GM21360 (cell line): ENCODE data around the gene RASAL2.
"Not testable (repeated sequence)": the region's sequence is repeated elsewhere in the genome, so short reads cannot be mapped to it uniquely, and the experiment has no call there.

Source experiments
- ATAC-seq: cut with Tn5 transposase; IDR thresholded peaks from one replicate; pipeline ENCODE4 v1.9.1; 2021; ENCODE audit warnings: mild to moderate bottlenecking, moderate library complexity; ENCODE audit not compliant: unreplicated experiment

The RASAL2 gene

GRCh38 chr1:178500091-178500770 lies 406.3 kb downstream of the RASAL2 start:
- ATAC-seq, result no peak

DNA sequence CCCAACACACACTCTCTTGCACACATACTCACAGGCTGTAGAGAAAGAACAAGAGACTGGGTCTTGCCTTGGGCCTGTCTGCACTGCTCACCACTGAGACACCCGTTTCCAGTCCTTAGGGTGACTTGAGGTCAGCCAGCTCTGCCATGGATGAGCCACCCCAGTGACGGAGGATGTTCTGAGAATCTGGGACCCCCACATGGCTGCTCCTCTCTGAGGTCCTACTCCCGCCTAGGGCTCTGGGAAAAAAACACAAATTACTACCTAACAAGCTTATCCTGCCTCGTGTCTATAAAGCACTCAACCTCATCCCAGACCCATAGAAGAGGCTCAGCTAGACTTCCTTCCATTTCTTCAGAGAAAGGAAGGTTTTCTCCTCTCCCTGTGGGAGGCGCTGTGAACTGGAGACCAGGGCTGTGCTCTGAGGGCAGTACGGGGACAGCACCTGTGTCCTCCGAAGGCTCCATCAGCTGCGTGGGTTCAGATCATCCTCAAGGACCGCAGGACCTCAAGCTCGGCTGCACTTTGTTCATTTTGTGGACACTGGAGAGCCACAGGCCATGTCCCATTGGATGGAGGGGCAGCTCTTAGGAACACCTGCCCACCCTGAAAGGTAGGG lies 407.1 kb downstream of the RASAL2 start:
- ATAC-seq, result no peak

DNA sequence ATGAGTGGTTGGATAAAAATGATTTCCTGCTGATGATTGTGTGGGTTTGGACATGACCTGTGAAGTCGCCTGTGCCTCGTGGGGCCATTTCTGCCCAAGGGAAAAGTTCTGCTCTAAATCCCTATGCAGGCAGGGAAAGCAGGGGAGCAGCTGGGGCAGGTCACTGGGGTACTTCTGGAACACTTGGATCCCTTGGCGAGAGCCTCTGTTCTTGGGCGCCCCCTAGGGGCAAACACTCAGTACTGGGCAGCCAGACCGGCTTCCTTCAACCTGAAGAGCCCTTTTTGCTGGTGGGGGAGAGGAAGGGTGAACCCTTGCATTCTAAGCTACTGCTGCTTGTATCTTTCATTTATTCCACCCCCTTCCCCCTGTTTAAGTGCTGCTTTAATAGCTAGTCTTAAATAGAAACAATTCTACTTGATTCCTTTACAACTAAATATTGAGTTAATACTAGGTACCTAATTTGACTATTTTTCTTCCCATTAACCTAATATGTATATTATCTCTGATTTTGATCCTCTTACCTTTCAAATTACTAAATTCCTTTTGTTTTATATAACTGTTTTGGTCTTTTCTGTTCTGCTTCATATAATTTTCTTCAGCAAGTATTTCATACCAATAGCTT lies 407.9 kb downstream of the RASAL2 start:
- ATAC-seq, result peak; percentile 84

DNA sequence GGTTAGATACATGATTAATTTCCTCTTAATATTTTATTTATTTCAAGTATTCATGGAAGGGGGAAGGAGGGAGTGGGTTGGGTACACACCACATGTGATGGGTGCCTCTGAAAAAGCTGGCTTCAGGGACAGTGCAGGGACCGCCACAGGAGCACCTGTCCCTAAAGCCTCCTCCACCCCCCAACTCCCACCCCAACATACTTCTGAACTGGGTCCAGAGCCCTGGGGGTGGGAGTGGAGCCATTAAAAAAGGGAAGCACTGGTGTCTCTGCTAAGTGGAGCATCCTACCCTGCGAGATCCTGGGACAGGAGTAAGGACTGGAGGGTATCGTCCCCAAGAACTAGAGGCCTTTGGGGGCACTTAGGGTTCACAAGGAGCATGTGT lies 408.4 kb downstream of the RASAL2 start:
- ATAC-seq, result no peak

GRCh38 chr1:178502856-178503255 lies 409.0 kb downstream of the RASAL2 start:
- ATAC-seq, result no peak

GRCh38 chr1:178503316-178503715 lies 409.4 kb downstream of the RASAL2 start:
- not testable (repeated sequence) for ATAC-seq

DNA sequence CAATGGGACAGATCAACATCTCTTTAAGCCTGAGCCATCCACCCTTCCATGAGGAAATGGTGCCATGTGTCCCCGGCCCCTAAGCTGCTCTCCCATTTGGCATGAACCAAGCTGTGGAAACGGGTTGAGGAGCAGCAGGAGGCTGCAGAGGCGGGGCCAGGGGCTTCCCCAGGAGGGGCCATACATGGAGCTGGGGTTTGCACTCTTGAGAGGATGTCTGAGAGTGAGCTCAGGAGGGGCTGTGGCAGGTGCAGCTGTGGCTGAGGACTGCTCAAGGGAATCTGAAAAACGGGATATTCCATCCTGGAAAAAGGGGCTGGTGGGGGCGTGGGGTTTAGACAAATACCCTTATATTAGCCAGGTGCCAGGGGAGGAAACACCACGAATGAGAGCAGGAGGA lies 409.9 kb downstream of the RASAL2 start:
- no peak for ATAC-seq

DNA sequence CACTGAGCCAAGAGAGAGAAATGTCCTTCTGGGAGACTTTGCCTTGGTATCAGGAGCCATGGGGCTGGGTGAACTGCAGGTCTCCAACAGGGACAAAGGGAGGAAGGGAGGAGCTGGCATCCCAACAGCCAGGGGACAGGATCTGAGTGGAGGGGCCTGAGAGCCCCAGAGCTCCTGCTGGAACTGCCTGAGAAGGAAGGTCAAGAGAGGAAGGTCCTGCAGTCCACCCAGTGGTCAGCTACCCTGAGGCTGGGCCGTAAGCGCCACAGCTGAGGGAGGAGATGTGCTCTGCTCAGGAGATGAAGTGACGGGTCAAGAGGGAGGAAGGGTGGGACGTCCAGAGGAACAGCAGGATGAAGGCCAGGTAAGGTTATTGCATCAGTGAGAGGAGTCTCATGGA lies 410.4 kb downstream of the RASAL2 start:
- no peak for ATAC-seq

DNA sequence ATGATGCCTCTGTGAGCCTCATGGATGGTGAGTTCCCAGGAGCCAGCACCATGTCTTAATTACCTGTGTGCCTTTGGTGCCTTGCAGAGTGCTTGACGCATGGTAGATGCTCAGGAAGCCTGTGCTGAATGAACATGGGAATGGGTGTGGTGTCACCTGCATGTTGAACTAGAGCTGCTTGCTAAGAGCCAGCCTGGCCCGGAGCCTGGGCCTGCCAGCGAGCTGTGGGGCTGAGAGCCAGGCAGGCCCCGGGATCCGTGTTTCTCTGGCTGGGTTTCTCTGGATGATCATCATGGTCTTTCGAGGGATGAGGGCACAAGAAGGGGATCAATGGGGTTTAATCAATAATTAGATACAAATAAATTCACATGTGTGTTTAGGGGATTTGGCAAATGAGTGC lies 412.3 kb downstream of the RASAL2 start:
- no peak for ATAC-seq

DNA sequence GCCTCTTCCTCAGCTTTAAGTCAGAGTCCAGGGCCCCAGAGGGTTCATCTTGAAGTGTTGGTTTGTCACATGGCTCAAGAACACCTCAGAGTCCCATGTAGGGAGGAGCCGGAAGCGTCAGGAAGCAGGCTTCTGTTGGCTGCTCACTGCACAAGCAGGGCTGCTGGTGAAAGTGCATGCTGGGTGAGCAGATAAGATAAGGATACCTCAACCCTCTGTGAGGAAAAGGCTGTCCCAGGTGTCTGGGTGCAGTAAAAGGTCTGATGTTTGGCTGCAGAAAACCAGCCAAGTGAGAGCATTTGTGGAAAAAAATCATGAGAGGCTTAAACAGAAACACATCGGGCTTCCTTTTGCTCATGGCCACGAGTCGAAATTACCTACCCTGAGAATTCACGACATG lies 412.8 kb downstream of the RASAL2 start:
- no peak for ATAC-seq

GRCh38 chr1:178509414-178510007 lies 415.6 kb downstream of the RASAL2 start:
- no peak for ATAC-seq

- ATAC-seq, result no peak
Measured at GRCh38 chr1:178510155-178510554, 416.3 kb downstream of the RASAL2 start.

DNA sequence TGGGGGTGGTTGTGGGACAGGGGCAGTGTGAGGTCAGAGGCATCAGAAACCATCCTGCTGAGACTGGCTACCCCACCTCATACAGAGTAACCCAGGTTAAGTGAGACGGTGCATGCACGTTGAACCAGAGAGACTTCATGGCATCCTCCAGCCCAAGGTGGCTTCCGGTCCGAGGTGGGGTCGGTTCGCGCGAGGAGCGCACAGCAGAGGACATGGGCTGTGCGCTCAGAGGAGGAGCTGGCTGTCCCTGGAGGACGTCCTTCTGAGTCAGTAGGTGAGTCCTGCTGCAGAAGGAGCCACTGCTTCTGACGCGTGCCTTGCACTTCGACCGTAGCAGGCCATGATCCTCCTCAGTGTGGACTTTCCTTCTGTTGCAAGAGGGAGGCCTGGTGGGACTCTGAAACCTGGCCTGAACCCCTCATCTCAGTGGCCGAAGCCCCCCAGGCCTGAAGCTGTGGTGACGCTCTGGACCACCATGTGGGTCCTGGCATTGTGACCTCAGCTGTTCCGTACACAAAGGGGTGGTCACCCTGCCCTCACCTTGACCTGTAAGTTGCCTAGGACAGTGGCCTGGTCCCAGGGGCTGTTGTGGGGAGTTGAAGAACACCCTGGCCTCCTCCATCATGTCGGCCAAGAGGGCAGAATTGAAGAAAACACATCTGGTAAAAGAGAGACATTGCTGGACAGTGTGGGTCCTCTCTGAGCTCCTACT lies 418.8 kb downstream of the RASAL2 start, which contains the start of gene TEX35:
TSS of gene TEX35 (plus strand) at position 544 of the 712 bp plus-strand sequence. CDS start at position 624, 80 bp downstream.
- no peak for ATAC-seq

DNA sequence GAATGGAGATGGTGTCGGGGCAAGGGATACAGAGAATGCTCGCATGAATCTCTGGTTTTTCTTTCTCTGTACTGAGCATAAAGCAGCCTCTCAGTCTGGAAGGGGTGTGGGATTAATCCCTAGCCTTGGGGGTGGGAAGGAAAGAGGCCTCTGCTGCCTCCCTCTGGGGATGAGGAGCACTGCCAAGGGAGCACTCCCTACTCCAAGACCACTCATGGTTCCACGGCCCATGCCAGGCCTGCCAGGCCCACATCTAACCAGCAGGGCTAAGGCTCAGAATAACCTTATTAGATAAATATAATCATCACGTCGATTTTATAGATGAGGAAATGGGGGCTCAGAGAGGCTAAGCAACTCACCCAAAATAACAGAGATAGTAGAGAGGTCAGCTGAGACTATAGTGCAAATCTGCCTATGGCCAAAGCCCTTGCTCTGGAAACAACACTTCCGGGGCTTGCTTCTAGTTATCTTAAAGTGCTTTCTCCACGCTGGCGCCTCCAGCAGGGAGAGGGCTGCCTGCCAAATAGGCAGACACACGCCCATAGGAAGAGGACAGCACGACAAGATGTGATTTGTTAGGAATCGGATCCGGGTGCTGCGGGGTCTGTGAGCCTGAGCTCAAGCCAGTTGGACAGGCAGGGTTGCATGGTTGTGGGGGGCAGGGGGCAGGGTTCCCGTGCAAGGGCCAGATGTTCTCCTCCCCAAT lies 419.5 kb downstream of the RASAL2 start:
- ATAC-seq, result no peak

DNA sequence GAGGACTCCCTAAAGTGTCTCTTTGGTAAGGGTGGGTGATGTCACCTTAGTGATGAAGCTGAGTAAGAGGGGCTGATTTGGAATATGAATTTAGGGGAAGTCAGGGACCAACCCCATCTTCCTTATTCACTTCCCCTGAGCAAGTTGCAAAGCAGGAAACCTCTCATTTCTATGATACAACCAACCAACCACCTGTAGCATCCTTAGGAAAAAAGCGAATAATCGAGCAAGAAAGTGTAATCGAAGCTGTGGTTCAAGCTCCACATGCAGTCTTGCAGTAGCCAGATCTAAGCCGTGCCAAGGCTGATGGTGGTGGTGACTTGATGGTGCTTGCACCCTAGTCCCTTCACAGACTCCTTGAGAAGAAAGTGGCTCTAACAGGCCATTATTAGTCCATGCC lies 422.2 kb downstream of the RASAL2 start:
- ATAC-seq, result no peak

- no peak for ATAC-seq
Measured at GRCh38 chr1:178518894-178519293, 425.0 kb downstream of the RASAL2 start.

GRCh38 chr1:178520803-178521202 lies 426.9 kb downstream of the RASAL2 start:
- no peak for ATAC-seq

- no peak for ATAC-seq
Measured at GRCh38 chr1:178521241-178521640, 427.3 kb downstream of the RASAL2 start.

DNA sequence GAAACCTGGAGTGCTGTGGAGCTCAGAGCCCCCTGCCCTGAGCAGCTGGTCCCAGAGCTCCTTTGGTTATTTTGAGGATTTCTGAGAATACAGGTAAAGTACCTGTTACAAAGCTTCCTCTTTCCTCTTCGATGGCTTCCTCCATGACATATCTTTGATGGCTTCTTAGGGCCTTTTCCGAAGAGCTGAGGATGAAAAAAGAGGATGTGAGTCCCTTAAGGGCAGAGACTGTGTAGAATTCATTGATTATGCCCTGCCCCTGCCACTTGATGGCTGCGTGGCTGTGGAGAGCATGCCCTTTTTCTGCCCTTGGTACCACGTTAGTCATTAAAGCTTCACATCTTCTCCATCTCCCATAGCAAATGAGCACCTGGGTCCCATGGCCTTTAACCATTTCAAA lies 433.2 kb downstream of the RASAL2 start:
- no peak for ATAC-seq

- ATAC-seq, result no peak
Measured at GRCh38 chr1:178528228-178528952, 434.5 kb downstream of the RASAL2 start.
